ENCODE measurements around the gene SLC16A7. TPM values are rescaled to one million over a fixed set of nuclear protein-coding genes. Genes with fewer than 3 reads are reported as not detected.

The SLC16A7 gene
- total and polyA plus RNA-seq, 2 of the 8 experiments (the other 6 are each of a cell fraction or from before 2014, with no cell fraction given) = 0.74 to 4.3 TPM

- Histone ChIP-seq H3K4me1 (replicated peaks in 1 of 4; ENCODE audit: control insufficient read depth in 3 of 4, insufficient read depth in 4 of 4, low read length in 3 of 4) (no peaks in the 10 kb centered on the region), H2BK120ac (replicated peaks; ENCODE audit: low read depth, low read length) (no peak overlapping the region), H3K36me3 (ENCODE audit: control insufficient read depth in 2 of 4, insufficient read depth in 4 of 4, low read length in 3 of 4) (no peaks in the 10 kb centered on the region), H2BK12ac (ENCODE audit: low read depth, low read length) (no peak overlapping the region), H3K4ac (replicated peaks; ENCODE audit: insufficient read length, low read depth, low read length) (no peak overlapping the region), H3K56ac (replicated peaks; ENCODE audit: insufficient read length, low read depth, low read length) (no peak overlapping the region), H2BK15ac (ENCODE audit: low read length) (no peak overlapping the region), H2BK20ac (ENCODE audit: low read length) (no peak overlapping the region), H3K79me2 (ENCODE audit: control insufficient read depth in 1 of 2, insufficient read depth in 2 of 2, low read length in 2 of 2) (no peaks in the 10 kb centered on the region), H3K23ac (ENCODE audit: insufficient read length) (no peak overlapping the region), H3K23me2 (ENCODE audit: low read depth, low read length) (no peaks in the 10 kb centered on the region), H4K20me1 (replicated peaks in 1 of 2; ENCODE audit: control insufficient read depth in 1 of 2, insufficient read depth in 2 of 2, low read length in 2 of 2) (no peaks in the 10 kb centered on the region), H2AFZ (ENCODE audit: low read length) (no peak overlapping the region), H3K27me3 (replicated peaks in 1 of 4; ENCODE audit: control insufficient read depth in 3 of 4, extremely low read depth in 1 of 4, insufficient read depth in 3 of 4, low read length in 3 of 4) (no peaks in the 10 kb centered on the region), H3K4me2 (ENCODE audit: insufficient read depth in 1 of 2, low read depth in 2 of 2, low read length in 2 of 2) (no peak overlapping the region), H3K14ac (ENCODE audit: insufficient read length) (no peak overlapping the region), H2AK5ac (ENCODE audit: low read depth, low read length) (no peak overlapping the region), H3K9me3 (ENCODE audit: insufficient read depth in 2 of 2, low read depth in 1 of 2, low read length in 1 of 2) (no peaks in the 10 kb centered on the region), H4K5ac (ENCODE audit: insufficient read length, low read depth, low read length) (no peak overlapping the region), H2BK5ac (ENCODE audit: low read depth, low read length) (no peak overlapping the region), H3K79me1 (ENCODE audit: low read depth, low read length) (no peaks in the 10 kb centered on the region), H3K4me3 (ENCODE audit: extremely low read depth in 1 of 4, insufficient read depth in 2 of 4, low read depth in 3 of 4, low read length in 4 of 4) (no peak overlapping the region), H4K91ac (replicated peaks; ENCODE audit: insufficient read length, low read length) (no peak overlapping the region), H4K8ac (ENCODE audit: extremely low read depth, insufficient read depth, low read length) (no peak overlapping the region), H3K9ac (replicated peaks in 1 of 4; ENCODE audit: extremely low read depth in 1 of 4, low read depth in 3 of 4, low read length in 3 of 4) (no peak overlapping the region), H3K27ac (ENCODE audit: low read depth, low read length) (no peak overlapping the region), H3K18ac (ENCODE audit: extremely low read depth, low read length) (no peak overlapping the region)
- 84% methylated on average over 1 of the region's 1 CpG; no CpG with 5 or more reads in 1 of the 2 experiments for WGBS, 2 experiments (ENCODE audit: extremely low coverage in 1 of 2, insufficient coverage in 1 of 2, insufficient read length in 1 of 2, insufficient replicate concordance in 2 of 2, low coverage in 1 of 2, low lambda C conversion rate in 2 of 2, missing lambda C conversion rate in 1 of 2)
- ChIA-PET POLR2A (ENCODE audit: partially characterized antibody) (no interaction called here), CTCF (ENCODE audit: partially characterized antibody) (interaction anchor here (0.7 to 1.3 kb wide), 3 partner anchors 10 to 19 kb away, joined by 3 to 4 read pairs (median 3); no protein-coding TSS in a partner anchor)
- TF ChIP-seq POLR2A (IDR thresholded peaks at IDR 0.05; ENCODE audit: control extremely low read depth in 1 of 2, low read depth in 2 of 2, low read length in 2 of 2) (no peak), NANOG (IDR thresholded peaks at IDR 0.05; ENCODE audit: insufficient read depth, low read depth, low read length, poor library complexity, severe bottlenecking) (no peak), BACH1 (IDR thresholded peaks at IDR 0.05; ENCODE audit: low read length) (no peak), RFX5 (IDR thresholded peaks at IDR 0.05; ENCODE audit: borderline replicate concordance, low read depth, low read length) (no peak), GTF2F1 (IDR thresholded peaks at IDR 0.05; ENCODE audit: borderline replicate concordance, low read depth, low read length) (no peak), KDM4A (IDR thresholded peaks at IDR 0.05; ENCODE audit: low read depth, low read length, severe bottlenecking) (no peak), ASH2L (IDR thresholded peaks at IDR 0.05; ENCODE audit: low read length) (no peak)
- FAIRE-seq (no peak), DNase-seq (ENCODE audit: low read depth in 1 of 2, low spot score in 2 of 2) (no peak)
These were observed 55.5 kb downstream of the SLC16A7 start for GRCh38 chr12:59651229-59651920.

Data from H1 (cell line).